H9 (cell line): ENCODE measurements around the gene TPD52L2. TPM values are rescaled to one million over a fixed set of nuclear protein-coding genes. Genes with fewer than 3 reads are reported as not detected.

Experiments used
- DNase-seq: peaks from one replicate; pipeline ENCODE4 v3.0.0-alpha.2; 2017
- H2AFZ ChIP-seq: one replicate; pipeline ENCODE4 v1.6.1; 2013; ENCODE audit warnings: mild to moderate bottlenecking, low read length, control low read depth, moderate library complexity
- H2AK5ac ChIP-seq: 2 replicates; pipeline ENCODE4 v1.6.1; 2013; ENCODE audit warnings: low read length, control low read depth, mixed read lengths; ENCODE audit not compliant: insufficient read length
- H2BK120ac ChIP-seq: one replicate; pipeline ENCODE4 v1.6.1; 2013; ENCODE audit warnings: low read depth, mild to moderate bottlenecking, low read length, control low read depth, inconsistent platforms; ENCODE audit not compliant: poor library complexity, severe bottlenecking
- H2BK12ac ChIP-seq: 2 replicates; pipeline ENCODE4 v1.6.1; 2013; ENCODE audit warnings: low read length, control low read depth, mixed read lengths, low read depth; ENCODE audit not compliant: insufficient read length
- H2BK15ac ChIP-seq: 2 replicates; pipeline ENCODE4 v1.6.1; 2013; ENCODE audit warnings: low read depth, low read length, control low read depth
- H2BK20ac ChIP-seq: one replicate; pipeline ENCODE4 v1.6.1; 2013; ENCODE audit warnings: low read depth, mild to moderate bottlenecking, low read length, control low read depth, inconsistent platforms; ENCODE audit not compliant: poor library complexity, severe bottlenecking
- H2BK5ac ChIP-seq: 2 replicates; pipeline ENCODE4 v1.6.1; 2013; ENCODE audit warnings: low read length, control low read depth, mixed read lengths; ENCODE audit not compliant: insufficient read length
- H3K14ac ChIP-seq: 2 replicates; pipeline ENCODE4 v1.6.1; 2013; ENCODE audit warnings: low read length, control low read depth; ENCODE audit not compliant: insufficient read depth
- H3K18ac ChIP-seq: 2 replicates; pipeline ENCODE4 v1.6.1; 2013; ENCODE audit warnings: low read depth, mild to moderate bottlenecking, mixed read lengths, low read length, control low read depth; ENCODE audit not compliant: insufficient read length
- H3K23ac ChIP-seq: 2 replicates; pipeline ENCODE4 v1.6.1; 2013; ENCODE audit warnings: low read length, control low read depth, mixed read lengths, low read depth; ENCODE audit not compliant: insufficient read length
- H3K23me2 ChIP-seq: 2 replicates; pipeline ENCODE4 v1.6.1; 2013; ENCODE audit warnings: low read depth, mild to moderate bottlenecking, mixed read lengths, low read length, control low read depth; ENCODE audit not compliant: insufficient read length, poor library complexity, severe bottlenecking
- H3K27ac ChIP-seq: 2 replicates; pipeline ENCODE4 v1.5.1; 2013; ENCODE audit warnings: low read length, control low read depth, mixed read lengths, low read depth; ENCODE audit not compliant: insufficient read length
- H3K27me3 ChIP-seq: 2 replicates; pipeline ENCODE4 v1.6.1; 2013; ENCODE audit warnings: low read length, control low read depth, inconsistent platforms; ENCODE audit not compliant: insufficient read depth
- H3K4ac ChIP-seq: 2 replicates; pipeline ENCODE4 v1.6.1; 2013; ENCODE audit warnings: low read depth, mild to moderate bottlenecking, control low read depth, inconsistent platforms, low read length, moderate library complexity
- H3K4me1 ChIP-seq: 2 replicates; pipeline ENCODE4 v1.6.1; 2013; ENCODE audit warnings: low read length, control low read depth, inconsistent platforms; ENCODE audit not compliant: insufficient read depth
- H3K4me2 ChIP-seq: 2 replicates; pipeline ENCODE4 v1.6.1; 2013; ENCODE audit warnings: low read length, control low read depth, mixed read lengths; ENCODE audit not compliant: insufficient read length, insufficient read depth
- H3K56ac ChIP-seq: 2 replicates; pipeline ENCODE4 v1.6.1; 2013; ENCODE audit warnings: low read depth, mild to moderate bottlenecking, mixed read lengths, low read length, control low read depth; ENCODE audit not compliant: insufficient read length
- H3K79me1 ChIP-seq: 2 replicates; pipeline ENCODE4 v1.6.1; 2013; ENCODE audit warnings: low read depth, mild to moderate bottlenecking, moderate library complexity, low read length, control low read depth, inconsistent platforms; ENCODE audit not compliant: insufficient read depth, poor library complexity, severe bottlenecking
- H3K79me2 ChIP-seq: 2 replicates; pipeline ENCODE4 v1.6.1; 2013; ENCODE audit warnings: low read length, control low read depth, inconsistent platforms; ENCODE audit not compliant: insufficient read depth
- H3K9ac ChIP-seq: 2 replicates; pipeline ENCODE4 v1.6.1; 2013; ENCODE audit warnings: low read length, control low read depth, mixed read lengths; ENCODE audit not compliant: insufficient read length; ENCODE audit errors: extremely low read depth
- H3K9me3 ChIP-seq: one replicate; pipeline ENCODE4 v1.6.1; 2013; ENCODE audit warnings: low read depth, low read length, inconsistent platforms; ENCODE audit not compliant: control insufficient read depth
- H3T11ph ChIP-seq: one replicate; pipeline ENCODE4 v1.6.1; 2013; ENCODE audit warnings: mild to moderate bottlenecking, low read length, control low read depth, inconsistent platforms
- H4K20me1 ChIP-seq: one replicate; pipeline ENCODE4 v1.6.1; 2013; ENCODE audit not compliant: control insufficient read depth, insufficient read length, insufficient read depth
- H4K5ac ChIP-seq: 2 replicates; pipeline ENCODE4 v1.6.1; 2013; ENCODE audit warnings: low read depth, mild to moderate bottlenecking, mixed read lengths, low read length, control low read depth; ENCODE audit not compliant: insufficient read length
- H4K8ac ChIP-seq: replicated peaks from 2 replicates; pipeline ENCODE4 v1.6.1; 2013; ENCODE audit warnings: low read length, control low read depth, mixed read lengths, low read depth; ENCODE audit not compliant: insufficient read length
- H4K91ac ChIP-seq: 2 replicates; pipeline ENCODE4 v1.6.1; 2013; ENCODE audit warnings: low read depth, mild to moderate bottlenecking, moderate library complexity, mixed read lengths, low read length, control low read depth; ENCODE audit not compliant: insufficient read length
- H3K27ac Mint-ChIP-seq, 3 experiments: 2 replicates in 2 of 3; 3 replicates in 1 of 3; pipeline ENCODE4 v1.8.0; 2020 to 2021; ENCODE audit warnings: mixed read lengths in 3 of 3, mild to moderate bottlenecking in 1 of 3, moderate library complexity in 1 of 3
- H3K27me3 Mint-ChIP-seq: 2 replicates; pipeline ENCODE4 v1.8.0; 2021; ENCODE audit warnings: low read depth, mild to moderate bottlenecking, moderate library complexity, mixed read lengths
- H3K36me3 Mint-ChIP-seq, 3 experiments: 2 replicates in 2 of 3; 3 replicates in 1 of 3; pipeline ENCODE4 v1.8.0; 2020 to 2021; ENCODE audit warnings: low read depth in 3 of 3, mixed read lengths in 3 of 3; ENCODE audit not compliant: insufficient read depth in 1 of 3
- H3K4me1 Mint-ChIP-seq, 2 experiments: 2 replicates each; pipeline ENCODE4 v1.8.0; 2020; ENCODE audit warnings: mixed read lengths in 2 of 2
- H3K4me3 Mint-ChIP-seq, 2 experiments: 2 replicates in 1 of 2; 3 replicates in 1 of 2; pipeline ENCODE4 v1.8.0; 2020 to 2021; ENCODE audit warnings: mild to moderate bottlenecking in 2 of 2, mixed read lengths in 2 of 2, moderate library complexity in 1 of 2
- H3K9me3 Mint-ChIP-seq, 2 experiments: 2 replicates in 1 of 2; 3 replicates in 1 of 2; pipeline ENCODE4 v1.8.0; 2020; ENCODE audit warnings: mild to moderate bottlenecking in 2 of 2, mixed read lengths in 2 of 2, moderate library complexity in 1 of 2
- WGBS: extraction: QIAGEN DNeasy Blood & Tissue Kit; methylation state at CpG from one replicate; pipeline ENCODE4 v1.1.7; 2013; ENCODE audit warnings: missing lambda C conversion rate, low lambda C conversion rate, mixed read lengths; ENCODE audit not compliant: insufficient read length; ENCODE audit errors: extremely low coverage; 5-methylcytosine and 5-hydroxymethylcytosine counted together
- total RNA-seq: library from RNA; stranded (reverse); gene quantifications from 2 replicates; pipeline ENCODE4 v1.2.1, GENCODE V29; 2021
- TF ChIP-seq, protein P1 (sequence below): fragments of 200-600 bp; sonication (generic); conservative IDR thresholded peaks from 3 replicates; pipeline ENCODE4 v1.8.0; 2021; ENCODE audit warnings: antibody characterized with exemption, mild to moderate bottlenecking

The TPD52L2 gene
- total RNA-seq, 1 experiment from 2014 or later: 94.1 TPM

- Histone ChIP-seq H3K4me2 (no peak overlapping the region), H2BK20ac (no peak overlapping the region), H4K20me1 (no peaks in the 10 kb centered on the region), H3K79me1 (peaks cover under 1% of the 10 kb centered on the region), H4K5ac (no peak overlapping the region), H3K23ac (no peak overlapping the region), H3K9ac (no peak overlapping the region), H3K27me3 (no peaks in the 10 kb centered on the region), H2BK5ac (no peak overlapping the region), H2BK12ac (no peak overlapping the region), H2BK15ac (no peak overlapping the region), H2AFZ (no peak overlapping the region), H3K14ac (no peak overlapping the region), H4K8ac (no peak overlapping the region), H3K4ac (no peak overlapping the region), H3K18ac (no peak overlapping the region), H3K56ac (no peak overlapping the region), H3K79me2 (peaks cover under 1% of the 10 kb centered on the region; the same call in 1 of the 2 replicates), H2BK120ac (no peak overlapping the region), H3K4me1 (no peaks in the 10 kb centered on the region), H3T11ph (no peak overlapping the region), H3K27ac (no peak overlapping the region), H3K9me3 (no peaks in the 10 kb centered on the region), H2AK5ac (no peak overlapping the region), H3K23me2 (no peaks in the 10 kb centered on the region), H4K91ac (no peak overlapping the region)
- no peak for DNase-seq
- Mint-ChIP-seq H3K27ac (peak overlapping the region in 2 of 3 experiments; percentile 22 to 44; a peak in 1 of 7 replicates), H3K36me3 (peaks cover 0 to 5% (median 5%) of the 10 kb centered on the region in 3 experiments; a peak in 3 of 7 replicates), H3K4me3 (no peak overlapping the region), H3K27me3 (no peaks in the 10 kb centered on the region), H3K9me3 (no peaks in the 10 kb centered on the region), H3K4me1 (peaks cover 15 to 21% of the 10 kb centered on the region in 2 experiments)
- no CpG with 5 or more reads among the region's 16 CpGs for WGBS
- TF ChIP-seq, protein P1, sequence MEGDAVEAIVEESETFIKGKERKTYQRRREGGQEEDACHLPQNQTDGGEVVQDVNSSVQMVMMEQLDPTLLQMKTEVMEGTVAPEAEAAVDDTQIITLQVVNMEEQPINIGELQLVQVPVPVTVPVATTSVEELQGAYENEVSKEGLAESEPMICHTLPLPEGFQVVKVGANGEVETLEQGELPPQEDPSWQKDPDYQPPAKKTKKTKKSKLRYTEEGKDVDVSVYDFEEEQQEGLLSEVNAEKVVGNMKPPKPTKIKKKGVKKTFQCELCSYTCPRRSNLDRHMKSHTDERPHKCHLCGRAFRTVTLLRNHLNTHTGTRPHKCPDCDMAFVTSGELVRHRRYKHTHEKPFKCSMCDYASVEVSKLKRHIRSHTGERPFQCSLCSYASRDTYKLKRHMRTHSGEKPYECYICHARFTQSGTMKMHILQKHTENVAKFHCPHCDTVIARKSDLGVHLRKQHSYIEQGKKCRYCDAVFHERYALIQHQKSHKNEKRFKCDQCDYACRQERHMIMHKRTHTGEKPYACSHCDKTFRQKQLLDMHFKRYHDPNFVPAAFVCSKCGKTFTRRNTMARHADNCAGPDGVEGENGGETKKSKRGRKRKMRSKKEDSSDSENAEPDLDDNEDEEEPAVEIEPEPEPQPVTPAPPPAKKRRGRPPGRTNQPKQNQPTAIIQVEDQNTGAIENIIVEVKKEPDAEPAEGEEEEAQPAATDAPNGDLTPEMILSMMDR: no peak
Measured at GRCh38 chr20:63908008-63908682, 43.1 kb downstream of the TPD52L2 start.
